ENCODE results near the gene ASCC2. TPM values are rescaled to one million over a fixed set of nuclear protein-coding genes. Genes with fewer than 3 reads are reported as not detected.

ASCC2 gene
- total and polyA plus RNA-seq, 4 donors: 34.6 to 43.7 (median 38.7) TPM

GRCh38 chr22:29758959-29759358 is 79.1 kb downstream of the ASCC2 start:
- no peak for DNase-seq (ENCODE audit: low spot score)
- no peaks in the 10 kb centered on the region for H3K36me3 ChIP-seq (ENCODE audit: control insufficient read depth in 4 of 4, insufficient read depth in 3 of 4, low read depth in 1 of 4, low read length in 3 of 4)
- H3K9me3 ChIP-seq (ENCODE audit: control insufficient read depth in 4 of 4, low read length in 3 of 4): no peaks in the 10 kb centered on the region
- no peak overlapping the region for H3K4me3 ChIP-seq (ENCODE audit: low read depth in 1 of 3, low read length in 3 of 3)
- 75% methylated on average over 5 of the region's 5 CpGs for WGBS
- peaks cover 0 to 1% (median 0%) of the 10 kb centered on the region in 4 donors for H3K4me1 ChIP-seq (ENCODE audit: control insufficient read depth in 4 of 4, insufficient read depth in 4 of 4, low read length in 3 of 4)
- no peak overlapping the region for H3K9ac ChIP-seq (ENCODE audit: low read depth in 1 of 2, low read length in 2 of 2)
- TF ChIP-seq YY1 (IDR thresholded peaks at IDR 0.05) (no peak), EGR1 (IDR thresholded peaks at IDR 0.05; ENCODE audit: low read depth in 2 of 2) (no peak), NR2F2 (IDR thresholded peaks at IDR 0.05) (no peak), SP1 (IDR thresholded peaks at IDR 0.05) (no peak), REST (IDR thresholded peaks at IDR 0.05) (no peak), FOXA2 (IDR thresholded peaks at IDR 0.05) (no peak), TAF1 (conservative IDR thresholded peaks at IDR 0.05) (no peak), ZBTB33 (IDR thresholded peaks at IDR 0.05) (no peak), GABPA (IDR thresholded peaks at IDR 0.05 in 1 of 2, conservative IDR thresholded peaks at IDR 0.05 in 1 of 2) (no peak)
- no peak overlapping the region for H3K27ac ChIP-seq (ENCODE audit: low read depth in 1 of 2, low read length in 2 of 2)
- no peaks in the 10 kb centered on the region for H3K27me3 ChIP-seq (ENCODE audit: control insufficient read depth in 4 of 4, insufficient read depth in 4 of 4, low read length in 3 of 4)

- H3K36me3 ChIP-seq (ENCODE audit: control insufficient read depth in 4 of 4, insufficient read depth in 3 of 4, low read depth in 1 of 4, low read length in 3 of 4): no peaks in the 10 kb centered on the region
- no peaks in the 10 kb centered on the region for H3K27me3 ChIP-seq (ENCODE audit: control insufficient read depth in 4 of 4, insufficient read depth in 4 of 4, low read length in 3 of 4)
- DNase-seq (ENCODE audit: low spot score): no peak
- WGBS: 91% methylated on average over 7 of the region's 7 CpGs
- no peaks in the 10 kb centered on the region for H3K9me3 ChIP-seq (ENCODE audit: control insufficient read depth in 4 of 4, low read length in 3 of 4)
- H3K4me1 ChIP-seq (ENCODE audit: control insufficient read depth in 4 of 4, insufficient read depth in 4 of 4, low read length in 3 of 4): peaks cover 0 to 2% (median under 1%) of the 10 kb centered on the region in 4 donors
- no peak overlapping the region for H3K4me3 ChIP-seq (ENCODE audit: low read depth in 1 of 3, low read length in 3 of 3)
- no peak overlapping the region for H3K9ac ChIP-seq (ENCODE audit: low read depth in 1 of 2, low read length in 2 of 2)
- TF ChIP-seq HNF4A (conservative IDR thresholded peaks at IDR 0.05) (no peak), NR2F2 (IDR thresholded peaks at IDR 0.05) (no peak), FOXA1 (IDR thresholded peaks at IDR 0.05) (no peak), MAX (IDR thresholded peaks at IDR 0.05) (no peak), RXRA (IDR thresholded peaks at IDR 0.05) (no peak), FOXA2 (IDR thresholded peaks at IDR 0.05) (no peak), GABPA (IDR thresholded peaks at IDR 0.05 in 1 of 2, conservative IDR thresholded peaks at IDR 0.05 in 1 of 2) (no peak)
- no peak overlapping the region for H3K27ac ChIP-seq (ENCODE audit: low read depth in 1 of 2, low read length in 2 of 2)
These were observed 79.9 kb downstream of the ASCC2 start for GRCh38 chr22:29758068-29758622.
